Stimulated activated CD8-positive, alpha-beta memory T cell treated with anti-CD3 and anti-CD28 coated beads, Interleukin-4, amount 100 ng/mL, for 24 hours (primary cell): Measurements from ENCODE around the gene LNX2.

ENCODE experiments used
- DNase-seq: peaks from one replicate; pipeline ENCODE4 v3.0.0-alpha.2; 2020; ENCODE audit warnings: low read depth

The LNX2 gene

DNA sequence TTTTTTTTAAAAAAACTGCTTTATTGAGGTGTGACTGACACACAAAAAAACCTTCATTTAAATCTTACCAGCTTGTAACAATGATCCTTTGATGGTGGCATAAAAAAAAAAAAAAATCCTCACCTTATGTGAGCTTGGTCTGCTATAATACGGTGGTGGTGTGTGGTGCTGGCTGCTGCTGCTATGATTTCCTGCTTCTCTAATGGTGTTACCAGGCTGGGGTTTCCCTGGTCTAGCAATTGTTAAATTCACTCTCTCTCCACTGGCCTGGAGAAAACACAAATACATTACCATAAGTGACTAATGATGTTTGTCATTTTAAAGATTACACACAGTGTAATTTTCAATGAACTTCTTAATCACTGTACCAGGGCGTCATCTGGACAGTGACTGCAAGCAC lies 60.6 kb downstream of the LNX2 start:
- no peak for DNase-seq

DNA sequence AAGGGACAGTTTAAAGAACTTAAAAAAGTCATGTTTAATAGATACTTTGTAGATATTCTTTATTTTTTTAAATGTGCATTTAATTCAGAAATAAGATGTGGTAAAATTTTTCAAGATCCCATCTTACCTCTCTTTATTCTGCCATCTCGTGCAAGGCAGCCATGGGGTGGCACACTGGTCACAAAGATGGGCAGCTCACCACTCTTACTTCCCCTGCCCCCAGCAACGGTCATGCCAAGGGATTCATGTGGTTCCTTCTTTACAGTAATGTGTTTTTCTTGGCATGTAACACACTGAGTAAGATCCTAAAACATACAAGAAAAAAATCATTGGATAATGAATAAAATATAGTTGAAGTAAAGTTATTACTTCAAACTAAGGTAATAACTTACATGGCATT lies 64.2 kb downstream of the LNX2 start:
- DNase-seq: no peak

DNA sequence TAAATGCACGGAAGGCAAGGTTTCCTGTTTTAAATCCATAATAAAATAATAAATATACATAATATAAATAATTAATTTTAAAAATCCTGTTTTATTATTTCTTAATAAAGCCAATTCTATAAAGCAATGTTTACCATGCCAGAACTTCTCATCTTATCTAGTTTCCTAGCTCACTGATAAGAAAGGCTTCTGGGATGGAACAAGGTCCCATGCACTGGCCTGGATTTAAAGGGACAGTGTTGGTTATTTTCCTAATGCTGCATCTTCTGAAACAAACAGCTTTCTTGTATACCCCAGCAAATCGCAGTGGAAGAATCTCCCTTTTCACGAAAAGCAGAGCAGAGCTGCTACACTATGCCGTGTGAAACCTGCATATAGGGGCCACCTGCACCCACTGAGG lies 68.8 kb downstream of the LNX2 start:
- no peak for DNase-seq

DNA sequence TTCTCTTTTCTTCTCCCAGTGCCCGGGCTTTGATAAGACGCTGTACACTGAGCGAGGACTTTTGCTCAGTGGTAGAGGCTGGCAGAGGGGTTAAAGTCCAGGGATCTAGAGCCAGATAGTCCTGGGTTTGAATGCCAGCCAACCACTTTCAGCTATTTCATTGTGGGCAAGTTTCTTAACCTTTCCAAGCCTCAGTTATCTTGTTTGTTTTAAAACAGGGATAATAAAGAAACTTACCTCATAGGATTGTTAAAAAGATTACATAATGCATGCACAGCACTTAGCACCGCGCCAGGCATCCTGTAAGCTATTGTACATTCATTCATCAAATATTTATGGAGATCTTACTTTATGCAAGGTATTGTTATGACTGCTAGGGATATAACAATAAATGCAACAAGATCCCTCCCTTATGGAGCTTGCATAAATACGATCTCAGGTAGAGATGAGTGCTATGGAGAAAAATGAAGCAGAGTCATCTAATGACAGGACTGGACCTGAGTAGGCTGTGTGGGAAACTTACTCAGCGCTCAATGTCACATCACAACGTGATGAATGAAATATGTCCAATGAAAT lies 70.8 kb downstream of the LNX2 start:
- DNase-seq: no peak

DNA sequence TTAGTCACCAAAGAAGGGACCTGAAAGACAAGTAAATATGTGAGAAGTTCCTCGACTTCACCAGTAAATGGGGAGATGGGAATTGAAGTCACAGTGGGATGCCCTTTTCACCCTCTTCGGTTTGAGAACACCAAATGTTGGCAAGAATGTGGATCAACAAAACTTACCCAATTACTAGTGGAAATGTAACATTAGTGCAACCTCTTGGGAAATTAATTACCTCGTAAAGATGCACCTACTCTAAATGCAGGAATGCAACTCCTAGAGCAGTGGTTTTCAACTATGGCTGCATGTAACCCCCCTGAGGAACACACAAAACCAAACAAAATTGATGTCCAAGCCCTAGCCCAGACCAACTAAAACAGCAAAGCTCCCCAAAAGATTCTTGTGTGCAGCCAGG lies 78.1 kb downstream of the LNX2 start:
- DNase-seq: no peak

DNA sequence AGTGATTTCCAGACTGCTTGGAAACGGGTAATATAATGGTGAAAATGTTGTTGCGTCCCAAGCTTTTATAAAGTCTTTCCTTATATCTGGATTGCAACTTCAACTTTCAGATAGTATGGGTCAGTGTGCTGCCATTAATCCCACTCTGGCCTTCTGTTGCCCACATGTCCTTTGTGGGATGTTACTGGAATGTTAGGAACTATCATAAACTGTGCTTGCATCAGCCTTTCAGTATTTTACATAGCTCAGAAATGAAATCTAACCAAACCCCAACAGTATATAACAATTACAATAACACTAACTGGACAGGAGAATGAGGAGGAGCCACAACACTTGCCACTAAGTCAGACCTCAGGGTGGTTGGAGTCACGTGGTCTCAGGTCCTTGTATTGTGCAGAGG lies 78.9 kb downstream of the LNX2 start:
- DNase-seq: no peak

DNA sequence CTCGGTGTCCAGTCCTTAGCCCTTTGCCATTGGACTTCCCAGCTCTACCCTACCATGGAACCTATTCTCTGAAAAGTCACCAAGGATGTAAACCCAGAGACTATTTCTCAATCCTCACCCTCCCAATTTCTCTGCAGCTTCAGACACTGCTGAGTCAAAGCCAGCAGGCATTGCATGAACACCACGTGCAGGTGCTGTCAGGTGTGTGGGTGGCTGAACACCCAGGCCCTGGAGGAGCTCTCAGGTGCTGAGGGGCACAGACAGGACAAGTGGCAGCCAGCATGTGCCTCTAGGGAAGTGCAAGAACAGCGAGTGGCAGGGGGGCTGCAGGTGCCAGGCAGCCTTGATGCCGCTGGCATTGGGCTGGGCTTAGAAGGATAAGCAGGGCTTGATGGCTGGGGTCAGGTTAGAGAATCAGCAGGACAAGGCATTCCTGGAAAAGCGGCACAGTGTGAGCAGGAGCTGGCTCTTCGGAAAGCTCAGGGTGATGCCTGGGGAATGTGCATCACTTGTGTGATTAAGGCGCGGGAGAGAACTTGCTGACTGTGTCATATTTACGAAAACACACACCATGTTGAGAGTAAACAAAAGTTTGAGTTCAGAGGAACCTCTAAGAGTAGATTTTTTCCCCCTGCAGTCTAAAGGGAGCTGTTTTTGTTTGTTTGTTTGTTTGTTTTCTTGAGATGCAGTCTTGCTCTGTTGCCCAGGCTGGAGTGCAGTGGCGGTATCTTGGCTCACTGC lies 83.8 kb downstream of the LNX2 start:
- DNase-seq: no peak

DNA sequence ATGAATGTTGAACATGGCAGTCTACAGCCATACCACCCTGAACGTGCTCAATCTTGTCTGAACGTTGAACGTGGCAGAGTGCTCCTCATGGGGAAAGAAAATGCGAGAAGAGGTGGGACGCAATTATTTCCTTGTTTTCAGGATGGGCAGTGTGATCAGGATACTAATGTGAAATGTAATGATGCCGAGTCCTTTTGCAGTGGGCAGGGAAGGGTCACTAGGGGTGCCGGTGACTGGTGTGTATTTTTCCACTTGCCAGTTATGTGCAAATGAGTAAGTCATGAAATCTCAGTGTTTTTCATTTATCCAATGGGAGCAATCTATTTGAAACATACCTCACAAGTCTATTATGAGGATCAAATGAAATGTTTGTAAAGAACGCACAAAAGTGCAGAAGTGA lies 84.8 kb downstream of the LNX2 start:
- DNase-seq: no peak

DNA sequence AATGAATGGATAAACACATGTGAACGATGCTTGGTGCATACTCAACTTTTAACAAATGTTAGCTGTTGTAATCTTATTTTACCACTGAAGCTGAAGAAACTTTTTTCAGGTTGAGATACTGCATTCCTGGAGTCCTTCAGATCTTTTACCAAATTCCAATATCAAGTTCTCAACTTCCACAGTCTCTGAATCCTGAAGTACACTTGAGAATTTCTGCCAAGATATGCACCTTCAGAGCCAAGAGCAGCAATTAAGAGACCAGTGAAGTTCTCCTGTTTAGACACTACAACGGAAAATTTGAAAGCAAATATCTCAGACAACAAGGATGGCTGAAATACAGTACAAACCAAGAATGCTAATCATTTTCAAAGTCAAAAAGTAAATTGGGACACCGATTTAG lies 85.3 kb downstream of the LNX2 start:
- DNase-seq: no peak

DNA sequence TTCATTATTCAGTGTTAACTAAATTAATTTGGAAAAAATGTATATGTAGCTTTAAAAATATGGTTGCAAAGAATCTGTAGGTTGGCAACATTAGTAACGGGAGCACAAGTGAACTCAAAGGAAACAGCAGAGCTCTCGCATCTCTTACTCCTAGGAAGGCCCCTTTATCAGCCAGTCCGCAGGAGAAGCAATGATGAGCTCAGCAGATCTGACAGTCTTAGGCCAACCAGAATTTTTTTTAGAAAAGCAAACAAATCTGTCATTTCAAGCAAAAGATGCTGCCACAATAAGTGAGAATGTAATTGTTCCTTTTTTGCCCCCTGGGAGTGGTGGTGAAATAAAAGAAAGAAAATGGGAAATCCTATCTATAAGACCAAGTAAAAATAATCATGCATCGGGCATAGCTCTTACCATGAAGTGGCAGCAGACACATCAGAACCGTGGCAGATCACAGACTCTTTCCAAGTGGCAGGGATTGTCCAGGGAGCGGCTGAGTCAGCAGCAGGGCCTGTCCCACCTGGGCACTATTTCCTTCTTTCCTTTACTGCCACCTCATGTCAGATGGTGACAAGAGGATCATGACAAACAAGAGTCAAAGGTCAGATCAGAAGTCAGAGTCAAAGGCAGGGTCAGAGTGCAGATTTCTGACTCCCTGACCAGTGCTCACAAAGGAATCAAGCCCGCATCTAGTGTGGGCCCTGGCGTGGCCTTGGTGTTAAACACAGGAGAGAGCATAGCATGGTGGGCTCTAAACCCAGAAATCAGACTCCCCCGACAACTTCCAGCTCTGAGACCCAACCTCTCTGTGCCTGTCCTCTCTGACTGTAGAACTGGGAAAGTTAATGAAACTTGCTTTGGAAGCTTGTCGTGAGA lies 86.0 kb downstream of the LNX2 start:
- DNase-seq: no peak

DNA sequence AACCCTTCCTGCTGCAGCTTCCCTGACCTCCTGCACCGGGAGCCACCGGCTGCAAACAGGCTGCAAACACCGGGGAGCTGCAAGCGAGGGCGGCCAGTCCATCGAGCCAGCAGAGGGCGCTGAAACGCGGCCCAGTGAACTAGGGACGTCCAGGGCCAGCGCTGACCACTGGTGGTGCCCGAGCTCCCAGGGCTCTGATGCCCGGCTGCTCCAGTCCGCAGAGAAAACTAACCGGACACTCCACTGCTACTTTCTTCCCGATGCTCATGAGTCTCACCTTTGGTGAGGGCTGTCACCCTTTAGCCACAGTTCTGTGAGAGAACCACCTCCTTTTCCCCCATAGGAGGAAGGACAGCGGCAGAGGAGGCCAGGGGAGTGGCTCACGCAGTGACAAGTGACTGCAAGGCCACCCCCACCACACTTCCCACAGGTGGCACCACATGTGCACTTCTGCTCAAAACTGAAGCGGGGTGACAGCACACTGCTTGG lies 87.1 kb downstream of the LNX2 start:
- peak; percentile 12 for DNase-seq

DNA sequence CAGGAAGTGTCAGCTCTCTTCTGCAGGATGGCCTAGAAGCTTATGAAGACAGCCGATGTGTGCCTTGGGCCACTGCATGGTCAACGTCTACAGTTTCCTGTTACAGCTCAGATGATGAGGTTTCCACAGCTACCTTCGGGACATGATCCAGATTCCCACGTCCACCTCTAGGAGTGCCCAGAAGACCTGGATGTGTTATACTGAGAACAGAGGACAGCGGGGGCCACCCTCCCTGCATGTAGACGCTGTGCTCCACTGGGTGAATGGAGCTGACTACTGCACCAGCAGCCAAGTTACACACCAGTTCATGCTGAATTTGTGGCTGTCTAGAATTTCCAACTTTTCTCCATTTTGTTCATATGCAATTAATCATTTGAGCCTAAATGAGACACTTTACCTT lies 91.4 kb downstream of the LNX2 start:
- DNase-seq: no peak

DNA sequence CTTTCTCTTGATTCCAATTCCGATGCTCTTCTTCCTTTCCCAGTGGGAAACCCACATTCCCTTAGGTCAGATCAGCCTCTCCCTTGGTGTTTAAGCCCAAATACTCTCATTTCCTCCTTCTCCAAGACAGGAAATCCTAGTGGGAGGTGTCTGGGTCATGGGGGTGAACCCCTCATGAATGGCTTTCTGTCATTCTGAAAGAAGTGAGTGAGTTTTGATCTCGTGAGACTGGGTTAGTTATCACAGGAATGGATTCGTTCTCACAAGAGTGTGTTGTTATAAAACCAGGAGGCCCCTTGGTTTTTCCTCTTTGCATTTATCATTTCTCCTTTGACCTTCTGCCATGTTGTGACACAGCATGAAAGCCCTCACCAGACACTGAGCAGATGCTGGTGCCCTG lies 93.8 kb downstream of the LNX2 start:
- DNase-seq: no peak

DNA sequence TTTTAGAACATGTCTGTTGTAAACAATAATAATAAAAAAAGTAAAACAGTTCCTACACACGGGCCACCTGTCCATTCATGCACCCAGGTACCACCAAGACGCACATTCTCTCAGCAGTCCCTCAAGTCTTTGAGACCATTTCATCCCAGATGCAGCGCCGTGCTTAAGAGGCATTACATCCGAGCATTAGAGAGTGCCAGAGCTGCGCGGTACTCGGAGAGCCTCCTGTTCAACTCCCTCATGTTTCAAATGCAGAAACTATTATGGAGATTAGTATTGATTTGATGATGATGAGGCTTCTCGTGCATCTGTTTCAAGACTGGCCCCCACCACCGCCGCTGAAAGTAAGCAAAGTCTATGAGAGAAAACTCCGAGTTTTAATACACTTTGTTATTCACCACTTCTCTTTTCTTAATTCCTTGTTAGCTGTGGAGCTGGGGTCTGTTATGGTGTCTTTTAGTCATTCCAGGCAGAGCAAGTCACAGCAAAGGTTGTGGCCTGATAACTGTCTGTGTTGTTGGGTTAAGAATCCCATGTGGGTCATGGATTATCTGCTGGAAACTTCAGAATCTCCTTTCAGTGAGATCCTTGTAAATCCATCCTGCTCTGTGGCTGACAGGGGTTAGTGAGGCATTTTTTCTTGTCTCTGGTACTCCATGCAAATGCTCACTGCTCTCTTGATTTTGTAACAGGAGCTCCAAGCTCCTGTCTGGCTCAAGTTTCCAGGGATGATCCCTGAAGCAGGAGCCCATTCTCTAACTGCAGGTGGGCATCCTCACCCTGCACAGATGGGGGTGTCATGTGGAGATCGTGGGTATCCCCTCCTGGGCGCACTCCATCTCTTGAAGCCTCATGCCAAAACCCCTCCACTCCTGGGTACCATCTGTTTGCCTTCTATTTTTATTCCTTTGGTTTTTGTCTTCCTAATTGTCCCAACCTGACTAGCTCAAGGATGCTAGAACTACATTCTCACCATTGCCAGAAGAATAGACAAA lies 95.1 kb downstream of the LNX2 start:
- DNase-seq: no peak

DNA sequence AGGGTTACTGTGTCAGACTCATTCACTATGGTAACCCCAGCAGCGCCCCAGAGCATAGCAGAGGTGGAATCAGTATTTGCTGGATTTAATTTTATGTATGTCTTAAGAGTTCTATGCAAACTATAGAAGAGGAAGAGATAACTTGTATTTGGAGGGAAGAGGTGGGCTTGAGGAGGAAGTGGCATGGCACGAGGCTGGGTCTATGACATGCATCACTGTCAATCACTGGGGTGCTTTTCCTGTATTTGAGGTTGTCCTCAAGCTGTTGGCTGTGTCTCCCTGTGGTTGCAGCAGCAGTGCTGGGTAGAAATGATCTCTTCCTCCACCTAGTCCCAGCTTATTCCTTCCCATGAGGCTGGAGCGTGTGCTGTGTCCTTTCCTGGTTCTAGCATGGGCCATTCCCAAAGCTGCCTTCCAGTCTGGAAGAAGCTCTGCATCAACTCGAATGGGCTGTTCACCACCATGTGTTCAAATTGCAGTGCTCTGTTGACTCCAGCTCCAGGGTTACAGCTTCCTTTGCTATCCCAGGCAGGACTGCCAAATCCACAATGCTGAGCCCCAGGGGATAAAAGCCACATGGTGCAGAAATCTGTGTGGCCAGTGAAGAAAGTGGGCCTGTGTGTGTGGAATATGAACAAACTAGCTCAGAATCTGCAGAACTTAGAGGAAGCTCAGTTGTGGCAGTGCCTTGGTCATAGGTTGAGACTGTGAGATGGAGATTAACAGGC lies 96.8 kb downstream of the LNX2 start:
- DNase-seq: no peak

DNA sequence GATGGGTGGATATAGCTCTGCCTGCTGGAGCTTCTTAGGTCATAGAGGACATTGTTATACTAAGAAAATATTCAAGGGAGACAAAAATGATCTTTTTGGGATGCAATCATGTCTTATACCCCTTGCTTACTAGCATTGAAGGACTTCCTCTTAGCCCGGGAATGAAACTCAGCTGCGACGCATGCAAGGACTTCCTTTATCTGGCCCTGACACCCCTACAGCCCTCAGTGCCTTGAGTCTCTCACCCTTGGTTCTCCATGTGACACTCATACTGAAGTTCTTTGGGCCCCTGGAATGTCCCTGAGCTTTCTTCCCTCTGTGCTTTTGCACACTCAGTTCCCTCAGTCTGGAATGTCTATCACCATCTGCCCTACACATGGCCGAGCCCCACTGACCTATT lies 97.5 kb downstream of the LNX2 start:
- no peak for DNase-seq

DNA sequence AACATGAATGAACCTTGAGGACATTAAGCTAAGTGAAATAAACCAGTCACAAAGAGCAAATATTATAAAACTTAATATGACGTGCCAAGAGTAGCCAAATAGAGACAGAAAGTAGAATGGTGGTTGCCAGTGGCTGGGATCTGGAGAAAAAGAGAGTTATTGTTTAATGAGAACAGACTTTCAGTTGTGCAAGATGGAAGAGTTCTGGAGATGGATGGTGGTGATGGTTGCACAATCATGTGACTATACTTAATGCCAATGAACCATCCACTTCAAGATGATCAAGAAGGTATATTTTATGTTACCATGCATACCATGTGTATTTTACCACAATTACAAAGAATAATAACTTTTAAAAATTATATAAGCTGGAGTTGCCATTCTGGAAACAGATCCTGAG lies 104.2 kb downstream of the LNX2 start:
- DNase-seq: no peak

DNA sequence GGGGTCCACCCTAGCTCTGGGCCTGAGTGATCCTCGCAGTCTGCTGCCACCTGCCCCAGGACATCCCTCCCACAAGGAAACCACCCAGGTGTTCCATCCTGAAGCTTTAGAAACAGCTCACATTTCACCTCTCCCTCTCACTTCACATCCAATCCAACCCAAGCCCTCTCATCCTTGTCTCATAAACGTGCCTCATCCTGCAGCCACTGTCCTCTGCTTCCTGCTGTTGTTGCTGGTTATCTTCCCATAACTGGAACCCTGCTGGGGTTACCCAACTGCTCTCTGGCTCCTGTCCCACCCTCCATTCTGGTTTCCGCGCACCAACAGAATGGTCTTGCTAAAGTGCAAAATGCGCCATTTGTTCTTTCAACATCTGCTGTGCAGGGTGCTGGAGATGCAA lies 110.2 kb downstream of the LNX2 start:
- no peak for DNase-seq

DNA sequence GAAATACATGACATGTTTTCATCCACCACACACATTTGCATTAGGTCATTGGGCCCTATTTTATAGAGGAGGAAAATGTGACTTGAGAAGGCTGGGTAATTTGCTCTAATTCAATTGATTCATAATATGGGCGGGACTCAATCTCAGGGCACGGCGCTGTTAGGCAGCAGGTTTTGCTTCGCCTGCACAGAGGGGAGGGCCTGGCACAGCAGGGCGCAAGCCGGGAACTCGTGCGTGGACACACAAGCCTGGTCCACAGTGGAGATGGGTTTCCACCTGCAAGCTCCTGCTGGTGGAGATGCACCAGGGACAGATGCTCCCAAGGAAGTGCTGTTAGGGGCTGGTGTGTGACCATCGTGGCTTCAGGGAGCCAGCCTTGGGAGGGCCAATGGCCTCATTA lies 111.5 kb downstream of the LNX2 start:
- DNase-seq: no peak

DNA sequence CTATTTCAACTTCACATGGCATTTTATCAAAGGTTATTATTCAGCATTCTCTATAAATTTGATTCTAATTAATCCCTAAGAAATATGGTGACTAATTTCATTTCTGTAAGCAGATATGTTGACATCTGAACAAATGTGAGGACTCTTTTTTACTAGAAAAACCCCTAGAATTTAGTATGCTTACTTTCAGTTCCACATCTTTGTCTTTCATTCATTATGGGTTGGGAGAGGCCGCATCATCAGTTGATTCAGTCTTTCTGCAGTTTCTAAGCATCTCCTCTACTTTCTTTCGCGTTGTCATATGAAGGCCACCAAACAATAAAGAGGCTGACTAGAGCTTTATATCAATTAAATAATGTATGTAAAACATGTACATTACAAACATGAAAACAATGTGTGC lies 114.5 kb downstream of the LNX2 start:
- DNase-seq: no peak

DNA sequence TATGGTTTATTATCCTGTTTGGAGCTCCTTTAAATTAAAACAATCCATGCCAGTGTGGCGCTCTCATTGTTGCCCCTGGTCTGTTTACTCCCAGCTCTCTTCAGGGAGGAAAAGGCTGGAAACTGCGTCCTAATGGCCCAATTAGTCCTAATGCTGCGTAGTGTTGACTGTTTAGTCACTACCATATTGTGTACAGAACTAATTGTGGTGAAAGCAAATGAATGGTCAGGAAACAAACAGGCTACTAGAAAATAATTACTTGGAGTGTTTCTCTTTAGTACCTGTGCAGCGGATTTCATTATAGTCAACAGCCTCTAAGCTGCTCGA lies 115.5 kb downstream of the LNX2 start:
- no peak for DNase-seq
